NCI-H2081 treated with DMSO at 0.1 percent for 48 hours (cell line): ENCODE data around the gene MARCHF7.
"Not testable (repeated sequence)": the region's sequence is repeated elsewhere in the genome, so short reads cannot be mapped to it uniquely, and the experiment has no call there.

Experiments
- DNase-seq: peaks from one replicate; lab custom pipeline; 2025; lab: John Stamatoyannopoulos, UW

Gene MARCHF7, protein sequence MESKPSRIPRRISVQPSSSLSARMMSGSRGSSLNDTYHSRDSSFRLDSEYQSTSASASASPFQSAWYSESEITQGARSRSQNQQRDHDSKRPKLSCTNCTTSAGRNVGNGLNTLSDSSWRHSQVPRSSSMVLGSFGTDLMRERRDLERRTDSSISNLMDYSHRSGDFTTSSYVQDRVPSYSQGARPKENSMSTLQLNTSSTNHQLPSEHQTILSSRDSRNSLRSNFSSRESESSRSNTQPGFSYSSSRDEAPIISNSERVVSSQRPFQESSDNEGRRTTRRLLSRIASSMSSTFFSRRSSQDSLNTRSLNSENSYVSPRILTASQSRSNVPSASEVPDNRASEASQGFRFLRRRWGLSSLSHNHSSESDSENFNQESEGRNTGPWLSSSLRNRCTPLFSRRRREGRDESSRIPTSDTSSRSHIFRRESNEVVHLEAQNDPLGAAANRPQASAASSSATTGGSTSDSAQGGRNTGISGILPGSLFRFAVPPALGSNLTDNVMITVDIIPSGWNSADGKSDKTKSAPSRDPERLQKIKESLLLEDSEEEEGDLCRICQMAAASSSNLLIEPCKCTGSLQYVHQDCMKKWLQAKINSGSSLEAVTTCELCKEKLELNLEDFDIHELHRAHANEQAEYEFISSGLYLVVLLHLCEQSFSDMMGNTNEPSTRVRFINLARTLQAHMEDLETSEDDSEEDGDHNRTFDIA

DNA sequence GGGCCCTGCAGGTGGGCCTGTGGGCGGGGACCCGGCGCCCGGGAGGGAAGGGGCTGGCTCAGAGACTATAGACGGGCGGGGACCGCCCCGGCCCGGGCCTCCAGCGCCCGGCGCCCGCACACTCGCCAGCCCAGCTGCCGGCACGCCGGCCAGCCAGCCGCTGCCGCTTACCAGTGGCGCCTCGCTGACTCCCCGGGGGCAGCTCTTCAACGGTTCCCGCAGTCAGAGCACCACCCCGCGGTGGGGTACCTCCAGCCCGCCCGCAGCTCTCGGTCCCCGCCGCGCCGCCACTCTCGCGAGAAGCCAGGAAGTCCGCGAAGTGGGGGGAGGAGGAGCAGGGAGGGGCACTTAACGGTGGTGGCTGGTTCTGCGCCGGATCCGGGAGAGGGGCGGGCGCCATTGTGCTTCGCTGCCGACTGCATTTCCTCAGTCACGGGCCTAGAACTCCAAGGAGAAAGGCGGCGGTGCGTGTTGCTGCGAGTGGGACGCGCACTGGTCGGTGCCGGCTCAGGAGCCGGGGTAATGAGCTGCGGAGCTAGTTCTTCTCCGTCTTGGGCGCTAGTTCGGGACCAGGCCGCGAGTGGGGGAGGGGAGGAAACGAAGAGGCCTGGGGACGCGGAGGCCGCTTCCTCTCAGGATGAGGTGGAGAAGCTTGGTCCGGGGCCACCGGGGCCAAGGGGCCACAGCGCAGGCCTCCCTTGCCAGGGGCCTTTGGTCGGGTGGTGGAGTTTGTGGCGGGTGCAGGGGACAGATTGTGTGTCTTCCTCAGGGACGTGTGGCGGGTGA is at the start of gene MARCHF7:
Gene MARCHF7 (plus strand): TSS at position 364 of the 786 bp plus-strand sequence. CDS start 16,517 bp downstream, outside the sequence.
- DNase-seq = peak; percentile 88

DNA sequence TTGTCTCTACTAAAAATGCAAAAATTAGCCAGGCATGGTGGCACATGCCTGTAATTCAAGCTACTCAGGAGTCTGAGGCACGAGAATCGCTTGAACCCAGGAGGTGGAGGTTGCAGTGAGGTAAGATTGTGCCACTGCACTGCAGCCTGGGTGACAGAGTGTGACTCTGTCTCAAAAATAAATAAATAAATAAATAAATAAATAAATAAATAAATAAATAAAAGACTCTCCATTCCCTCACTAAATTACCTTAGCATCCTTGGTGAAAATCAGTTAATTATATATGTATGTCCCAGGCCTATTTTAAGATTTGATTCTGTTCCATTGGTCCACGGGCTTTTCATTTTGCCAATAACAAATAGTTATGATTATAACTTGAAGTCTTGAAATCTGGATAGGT is 44.9 kb upstream of the MARCHF7 start:
- DNase-seq = not testable (repeated sequence)

DNA sequence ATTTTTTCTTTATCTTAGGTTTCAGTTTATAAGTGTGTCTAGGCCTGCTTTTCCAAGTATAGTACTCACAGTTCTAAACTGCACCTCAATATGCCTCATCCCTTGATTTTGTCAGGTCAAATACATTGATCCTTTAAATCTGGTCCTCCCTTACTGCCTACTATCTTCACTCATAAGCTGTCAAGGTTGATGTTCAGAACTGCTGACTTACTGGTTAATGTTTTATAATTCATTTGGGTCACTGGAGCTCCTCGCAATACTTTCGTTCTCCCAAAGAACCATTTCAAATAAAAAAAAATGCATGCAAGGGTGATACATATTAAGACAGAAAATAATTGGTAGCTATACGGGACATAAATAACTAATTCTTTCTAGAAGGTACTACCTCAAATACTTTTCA is 41.3 kb upstream of the MARCHF7 start:
- DNase-seq = no peak

DNA sequence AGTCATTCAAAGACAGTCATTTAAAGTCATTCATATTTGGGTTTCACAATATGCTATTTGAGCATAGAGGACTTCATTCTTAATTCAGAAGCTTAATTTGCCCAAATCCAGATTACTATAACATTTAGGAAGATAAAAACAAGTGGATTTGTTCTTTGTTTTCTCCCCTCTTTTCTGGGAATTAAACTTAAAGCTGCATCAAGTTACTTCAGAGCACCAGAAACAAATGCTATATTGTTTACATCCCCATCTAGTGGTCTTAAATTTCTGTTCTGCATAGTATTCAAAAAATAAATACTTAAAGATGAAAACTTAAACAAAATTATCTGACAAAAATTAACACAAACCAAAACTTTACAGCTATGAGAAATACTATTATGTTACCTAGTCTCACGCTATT is 34.7 kb upstream of the MARCHF7 start:
- DNase-seq = no peak

DNA sequence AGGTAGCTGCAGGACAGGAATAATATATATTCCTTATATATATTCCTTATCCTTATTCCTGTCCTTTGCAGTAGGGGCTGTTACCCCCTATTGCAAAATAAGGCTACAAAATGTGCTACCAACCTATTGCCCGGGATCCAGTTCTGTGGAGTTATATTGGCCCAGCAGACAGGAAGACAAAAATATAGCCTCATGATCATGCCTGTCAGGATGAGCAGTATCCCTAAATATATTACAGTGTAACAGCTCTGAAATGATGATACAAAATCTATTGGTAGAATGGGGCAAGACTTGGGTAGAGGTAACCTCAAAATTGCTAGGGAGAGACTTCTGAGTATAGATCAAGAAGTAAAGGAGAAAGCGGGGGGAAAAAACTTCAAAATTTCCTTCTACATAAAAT is 31.6 kb upstream of the MARCHF7 start:
- DNase-seq = no peak

DNA sequence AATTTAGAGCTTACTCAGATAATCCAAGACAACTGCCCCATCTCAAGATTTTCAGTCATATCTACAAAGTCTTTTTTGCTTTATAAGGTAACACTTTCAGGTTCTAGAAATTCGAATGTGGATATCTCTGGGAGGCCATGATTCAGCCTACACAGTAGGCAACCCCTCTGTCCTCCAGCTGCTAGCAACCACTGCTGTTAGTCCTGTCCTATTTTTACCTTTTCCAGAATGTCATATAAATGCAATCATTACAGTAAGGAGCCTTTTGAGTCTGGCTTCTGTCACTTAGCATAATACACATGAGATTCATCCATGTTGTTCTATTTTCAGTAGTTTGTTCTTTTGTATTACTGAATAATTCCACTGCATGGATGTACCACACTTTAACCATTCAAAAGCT is 28.5 kb upstream of the MARCHF7 start:
- no peak for DNase-seq

DNA sequence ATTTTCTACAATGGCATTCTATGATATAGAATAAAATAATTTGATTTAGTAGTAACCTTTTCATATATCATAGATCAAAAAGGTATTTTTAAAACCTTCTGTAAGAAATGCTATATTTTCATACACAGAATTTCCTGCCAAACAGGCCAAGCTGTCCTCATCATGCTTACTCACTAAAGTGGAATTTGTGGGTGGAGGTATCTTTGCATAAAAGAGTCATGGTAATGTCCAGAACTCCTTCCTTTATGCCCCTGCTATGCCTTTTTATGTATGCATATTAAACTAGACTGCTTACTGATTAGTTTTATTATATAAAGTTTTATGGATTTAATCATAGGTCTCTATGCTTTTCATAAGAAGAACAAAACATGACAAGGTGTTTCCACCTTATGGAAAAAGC is 27.5 kb upstream of the MARCHF7 start:
- no peak for DNase-seq

DNA sequence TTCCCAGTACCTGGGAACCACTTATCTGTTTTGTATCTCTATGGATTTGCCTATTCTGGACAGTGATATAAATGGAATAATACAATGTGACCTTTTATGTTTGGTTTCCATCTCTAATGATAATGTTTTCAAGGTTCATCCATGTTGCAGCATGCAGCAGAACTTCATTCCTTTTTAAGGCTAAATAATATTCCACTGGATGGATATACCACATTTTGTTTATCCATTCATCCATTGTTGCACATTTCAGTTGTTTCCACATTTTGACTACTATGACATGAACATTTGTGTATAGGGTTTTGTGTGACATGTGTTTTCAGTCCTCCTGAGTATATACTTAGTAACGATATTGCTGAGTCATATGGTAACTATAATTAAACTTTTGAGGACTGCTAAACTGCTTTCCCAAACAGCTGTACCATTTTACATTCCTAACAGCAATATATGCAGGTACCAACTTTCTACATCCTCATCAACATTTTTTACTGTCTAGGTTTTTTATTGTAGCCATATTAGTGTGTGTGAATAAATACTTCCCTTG is 17.7 kb upstream of the MARCHF7 start:
- DNase-seq = no peak

DNA sequence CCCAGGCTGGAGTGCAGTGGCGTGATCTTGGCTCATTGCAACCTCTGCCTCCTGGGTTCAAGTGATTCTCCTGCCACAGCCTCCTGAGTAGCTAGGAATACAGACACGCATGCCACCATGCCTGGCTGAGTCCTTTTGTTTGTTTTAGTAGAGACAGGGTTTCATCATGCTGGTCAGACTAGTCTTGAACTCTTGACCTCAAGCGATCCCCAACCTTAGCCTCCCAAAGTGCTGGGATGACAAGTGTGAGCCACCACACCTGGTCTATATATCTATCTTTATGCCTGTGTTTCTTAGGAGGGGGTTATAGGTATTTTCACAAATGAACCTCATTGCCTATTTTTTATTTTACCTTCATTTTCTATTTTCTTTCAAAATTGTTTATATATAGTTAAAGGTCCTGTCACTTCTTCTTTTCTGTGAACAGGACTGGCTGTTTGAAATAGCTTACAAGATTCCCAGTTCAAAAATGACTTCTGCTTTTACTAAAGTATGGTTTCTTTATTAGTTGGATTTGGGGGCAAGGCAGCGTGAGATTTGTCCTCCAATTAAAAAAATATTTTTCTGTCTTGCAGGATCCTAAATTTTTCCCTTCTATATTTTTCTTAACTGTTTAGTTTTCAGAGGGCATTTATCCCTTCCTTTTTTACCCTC is 16.4 kb upstream of the MARCHF7 start:
- no peak for DNase-seq

DNA sequence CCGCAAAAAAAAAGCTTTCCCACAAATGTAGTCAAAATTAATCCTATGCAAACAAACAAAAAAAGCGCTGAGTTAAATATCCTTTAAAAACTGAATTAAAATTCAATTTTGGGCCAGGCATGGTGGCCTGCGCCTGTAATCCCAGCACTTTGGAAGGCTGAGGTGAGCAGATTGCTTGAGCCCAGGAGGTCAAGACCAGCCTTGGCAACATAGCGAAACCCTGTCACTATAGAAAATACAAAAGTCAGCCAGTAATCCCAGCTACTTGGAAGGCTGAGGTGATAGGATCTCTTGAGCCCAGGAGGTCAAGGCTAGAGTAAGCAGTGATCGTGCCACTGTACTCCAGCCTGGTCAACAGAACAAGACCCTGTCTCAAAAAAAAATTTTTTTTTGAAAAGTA is 8.8 kb upstream of the MARCHF7 start:
- no peak for DNase-seq

DNA sequence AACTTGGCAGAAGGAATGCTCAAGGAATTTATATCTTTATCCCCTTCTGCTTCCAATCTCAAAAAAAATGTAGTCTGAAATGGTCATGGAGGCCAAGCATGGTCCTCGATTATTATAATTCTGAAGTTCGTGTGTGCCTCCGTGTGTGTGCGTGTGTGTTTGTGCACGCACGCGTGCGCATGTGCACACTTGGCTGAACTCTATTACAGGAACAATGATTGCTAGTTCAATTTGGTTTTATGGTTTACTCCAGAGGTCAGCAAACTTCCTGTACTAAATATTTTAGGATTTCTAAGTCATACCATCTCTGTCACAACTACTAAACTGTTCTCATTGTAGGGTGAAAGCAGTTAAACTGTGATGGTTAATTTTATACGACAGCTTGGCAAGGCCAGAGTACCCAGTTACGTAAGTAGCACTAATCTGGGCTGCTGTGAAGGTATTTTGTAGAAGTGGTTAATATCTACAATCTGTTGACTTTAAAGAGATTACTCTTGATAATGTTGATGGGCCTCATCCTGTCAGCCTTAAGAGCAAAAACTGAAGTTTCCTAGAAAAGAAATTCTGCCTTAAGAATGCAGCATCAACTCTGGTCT is 5.8 kb upstream of the MARCHF7 start:
- no peak for DNase-seq

DNA sequence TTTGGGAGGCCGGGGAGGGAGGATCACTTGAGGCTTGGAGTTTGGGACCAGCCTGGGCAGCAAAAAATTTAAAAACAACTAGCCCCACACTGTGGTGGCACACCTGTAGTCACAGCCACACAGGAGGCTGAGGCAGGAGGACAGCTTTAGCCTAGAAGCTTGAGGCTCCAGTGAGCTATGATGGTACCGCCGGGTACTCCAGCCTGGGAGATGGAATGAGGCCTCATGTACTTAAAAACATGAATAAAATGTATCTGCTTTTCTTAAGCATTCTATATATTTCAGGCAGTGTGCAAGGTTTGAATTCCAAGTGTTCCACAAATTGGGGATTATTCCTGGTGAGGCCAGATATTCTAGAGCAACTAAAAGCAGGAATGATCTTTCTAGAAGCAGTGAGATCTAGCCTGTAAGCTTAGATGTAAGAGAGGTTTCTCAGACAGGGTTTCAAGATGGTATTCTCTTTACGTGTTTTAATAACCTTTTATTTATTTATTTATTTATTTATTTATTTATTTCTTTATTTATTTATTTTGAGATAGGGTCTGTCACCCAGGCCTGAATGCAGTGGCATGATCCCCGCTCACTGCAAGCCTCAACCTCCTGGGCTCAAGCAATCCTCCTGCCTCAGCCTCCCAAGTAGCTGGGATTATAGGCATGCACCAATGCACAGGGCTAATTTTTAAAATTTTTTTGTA is 4.1 kb upstream of the MARCHF7 start:
- no peak for DNase-seq

DNA sequence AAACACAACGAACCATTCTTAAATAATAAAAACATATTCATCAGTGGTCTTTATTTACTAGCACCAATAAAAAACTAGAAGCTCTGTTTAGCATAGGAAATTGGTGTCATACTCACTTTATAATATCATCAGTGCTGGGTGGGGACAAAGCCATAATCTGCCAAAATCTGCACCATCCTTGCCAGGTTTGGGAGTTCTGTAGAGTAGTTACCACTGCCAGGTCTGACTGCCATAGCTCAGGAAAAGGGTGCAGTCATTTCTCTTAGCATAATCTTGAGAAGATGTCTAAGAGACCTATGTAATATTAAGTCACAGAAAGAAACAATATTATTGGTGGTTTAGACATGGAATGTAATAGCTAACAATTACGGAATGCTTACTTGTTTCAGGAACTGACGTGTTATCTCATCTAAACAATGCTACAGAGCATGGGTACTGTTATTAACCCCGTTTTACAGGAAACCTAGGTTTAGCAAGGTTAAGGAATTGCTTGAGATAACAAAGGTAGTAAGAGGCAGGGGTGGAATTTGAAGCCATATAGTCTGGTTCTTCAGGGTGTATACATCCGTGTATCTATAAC is 1.6 kb upstream of the MARCHF7 start:
- DNase-seq = no peak

DNA sequence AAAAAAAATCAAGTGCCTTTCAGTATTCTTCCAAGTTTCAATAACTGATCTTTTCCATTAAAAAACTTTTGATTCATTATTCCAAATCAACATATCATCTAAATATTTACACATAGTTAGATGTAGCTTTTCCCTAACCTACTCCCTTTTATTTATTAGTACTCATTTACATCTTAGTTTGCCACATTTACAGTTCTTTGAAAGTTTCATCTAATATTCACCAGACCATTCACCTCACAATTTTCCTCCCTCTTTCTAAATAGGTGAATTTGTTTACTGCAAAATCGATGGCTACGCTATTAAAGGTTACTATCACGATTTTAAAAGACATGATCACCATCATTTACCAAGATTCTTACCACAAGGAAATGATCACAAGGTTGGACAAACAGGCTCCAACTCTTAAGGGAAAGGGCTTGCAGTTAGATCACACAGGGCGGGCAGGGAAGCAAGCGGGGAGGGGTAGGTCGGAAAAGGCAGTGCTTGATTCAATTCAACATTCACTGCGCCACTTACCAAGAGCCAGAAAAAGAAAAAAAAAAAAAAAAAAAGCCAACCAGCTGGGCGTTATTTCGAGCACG is 654 bp upstream of the MARCHF7 start:
- no peak for DNase-seq

DNA sequence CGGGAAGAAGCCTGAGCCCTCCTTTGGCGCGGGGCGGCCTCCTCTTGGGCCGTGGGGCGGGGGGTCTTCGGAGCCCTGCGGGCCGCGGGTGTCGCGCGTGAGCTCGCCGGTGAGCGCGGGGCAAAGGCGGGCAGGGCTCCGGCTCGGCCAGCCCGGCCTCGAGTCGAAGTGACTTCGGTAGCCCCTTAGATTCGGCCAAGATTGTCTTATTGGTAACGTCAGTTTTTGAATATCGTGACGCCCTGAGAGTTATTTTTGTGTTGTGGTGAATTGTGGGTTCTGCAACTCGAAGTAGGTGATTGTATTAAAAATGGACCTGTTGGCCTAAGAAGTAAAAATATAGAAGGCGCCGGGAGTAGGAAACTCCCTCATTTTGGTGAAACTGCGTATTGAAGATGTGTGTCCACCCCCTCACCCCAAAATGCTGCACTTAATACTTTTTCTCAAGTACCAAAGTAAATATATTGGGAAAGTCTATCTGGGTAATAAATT is 669 bp downstream of the MARCHF7 start:
- no peak for DNase-seq

DNA sequence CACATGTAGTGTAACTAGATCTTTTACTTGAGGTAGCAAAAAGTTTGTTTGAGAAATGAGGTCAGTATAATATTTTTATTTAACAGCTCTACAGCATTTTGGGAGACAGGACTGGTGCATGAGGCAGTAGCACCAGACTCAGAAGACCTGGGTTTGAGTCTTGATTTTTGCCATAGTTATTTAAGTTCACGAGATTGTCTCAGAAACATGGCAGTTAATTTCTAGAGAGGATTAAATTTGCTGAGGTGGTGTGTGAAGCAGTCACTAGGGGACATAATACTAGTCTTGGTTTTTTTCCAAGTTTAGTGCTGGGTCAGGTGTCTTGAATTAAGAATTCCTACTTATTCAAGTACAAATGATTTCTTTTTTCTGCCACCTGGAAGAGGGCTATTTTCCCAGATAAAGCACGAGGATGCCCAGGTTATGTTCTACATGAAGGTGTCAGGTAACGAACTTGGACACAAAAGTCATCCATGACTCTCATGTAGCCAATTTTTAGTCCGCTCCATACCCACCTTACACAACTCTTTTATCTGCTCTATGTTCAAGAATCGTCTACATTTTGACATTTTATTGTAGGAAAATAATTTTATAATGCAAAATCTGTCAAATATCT is 1.4 kb downstream of the MARCHF7 start:
- DNase-seq = no peak

DNA sequence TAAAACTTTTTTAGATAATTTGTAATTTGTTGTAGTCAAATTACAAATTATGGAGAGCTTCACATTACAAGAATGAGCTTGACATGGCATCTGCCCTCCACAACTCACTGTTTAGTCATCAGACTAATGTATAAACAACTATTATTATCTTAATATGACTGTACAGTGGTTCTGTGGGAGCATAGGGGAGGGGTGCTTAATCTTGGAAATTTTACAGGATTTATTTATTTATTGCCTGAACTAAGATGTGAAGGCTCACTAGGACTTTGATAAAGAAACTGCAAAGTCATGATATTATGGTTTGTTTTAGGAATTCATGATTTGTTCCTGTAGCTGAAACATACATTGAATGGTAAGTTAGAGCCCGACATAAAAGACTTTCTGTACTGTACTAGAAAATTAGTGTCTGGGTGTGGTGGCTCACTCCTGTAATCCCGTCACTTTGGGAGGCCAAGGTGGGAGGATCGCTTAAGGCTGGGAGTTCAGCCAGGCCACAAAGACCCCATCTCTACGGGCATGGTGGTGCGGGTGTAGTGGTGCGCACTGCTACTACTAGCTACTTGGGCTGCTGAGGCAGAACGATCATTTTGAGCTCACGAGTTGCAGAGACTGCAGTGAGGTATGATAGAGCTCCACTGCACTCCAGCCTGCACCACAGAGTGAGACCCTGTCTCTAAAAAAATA is 2.1 kb downstream of the MARCHF7 start:
- DNase-seq = no peak

DNA sequence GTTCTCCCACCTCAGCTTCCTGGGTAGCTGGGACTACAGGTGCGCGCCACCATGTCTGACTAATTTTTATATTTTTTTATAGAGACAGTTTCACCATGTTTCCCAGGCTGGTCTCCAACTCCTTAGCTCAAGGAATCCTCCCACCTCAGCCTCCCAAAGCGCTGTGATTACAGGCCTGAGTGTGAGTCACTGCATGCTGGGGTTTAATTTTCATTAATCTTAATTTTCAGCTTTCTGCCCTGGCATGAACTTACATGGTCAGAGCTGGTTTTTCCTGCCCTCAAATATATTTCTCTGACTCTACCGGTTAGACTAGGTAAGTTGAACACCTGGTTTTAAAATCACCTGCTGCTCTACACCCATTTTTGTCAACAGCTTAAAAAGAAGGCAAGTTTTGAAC is 3.1 kb downstream of the MARCHF7 start:
- DNase-seq = no peak

DNA sequence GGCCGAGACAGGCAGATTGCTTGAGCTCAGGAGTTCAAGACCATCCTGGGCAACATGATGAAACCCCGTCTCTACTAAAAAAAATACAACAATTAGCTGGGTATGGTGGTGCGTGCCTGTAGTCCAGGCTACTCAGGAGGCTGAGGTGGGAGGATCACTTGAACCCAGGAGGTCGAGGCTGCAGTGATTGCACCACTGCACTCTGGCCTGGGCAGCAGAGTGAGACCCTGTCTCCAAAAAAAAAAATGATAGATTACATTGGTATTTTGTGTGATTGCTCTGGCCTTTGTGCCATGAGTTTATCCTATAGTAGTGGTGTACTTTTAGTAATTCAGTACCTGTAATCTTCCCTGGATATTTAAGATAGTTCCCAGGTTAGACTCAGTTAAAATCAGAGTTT is 4.1 kb downstream of the MARCHF7 start:
- not testable (repeated sequence) for DNase-seq
